ENCODE measurements around the gene ZYX. TPM values are rescaled to one million over a fixed set of nuclear protein-coding genes. Genes with fewer than 3 reads are reported as not detected.
A peak's percentile ranks its signal among the peaks of the same experiment; 100 is the strongest.

Gene ZYX
- total RNA-seq, 1 donor = 48.4 TPM

GRCh38 chr7:143372070-143372469, 9.1 kb upstream of the ZYX start:
- no peak for TF ChIP-seq CTCF (IDR thresholded peaks at IDR 0.05; ENCODE audit: insufficient read depth, low read length)
- no peak for DNase-seq (ENCODE audit: low read depth)
- no peak overlapping the region for H3K4me3 ChIP-seq (ENCODE audit: low read depth, low read length)

GRCh38 chr7:143373255-143373794, 7.8 kb upstream of the ZYX start:
- no peak for TF ChIP-seq CTCF (IDR thresholded peaks at IDR 0.05; ENCODE audit: insufficient read depth, low read length)
- DNase-seq (ENCODE audit: low read depth) = no peak
- no peak overlapping the region for H3K4me3 ChIP-seq (ENCODE audit: low read depth, low read length)

GRCh38 chr7:143374561-143374960, 6.6 kb upstream of the ZYX start:
- no peak for DNase-seq (ENCODE audit: low read depth)
- TF ChIP-seq CTCF (IDR thresholded peaks at IDR 0.05; ENCODE audit: insufficient read depth, low read length) = no peak
- H3K4me3 ChIP-seq (ENCODE audit: low read depth, low read length) = no peak overlapping the region

DNA sequence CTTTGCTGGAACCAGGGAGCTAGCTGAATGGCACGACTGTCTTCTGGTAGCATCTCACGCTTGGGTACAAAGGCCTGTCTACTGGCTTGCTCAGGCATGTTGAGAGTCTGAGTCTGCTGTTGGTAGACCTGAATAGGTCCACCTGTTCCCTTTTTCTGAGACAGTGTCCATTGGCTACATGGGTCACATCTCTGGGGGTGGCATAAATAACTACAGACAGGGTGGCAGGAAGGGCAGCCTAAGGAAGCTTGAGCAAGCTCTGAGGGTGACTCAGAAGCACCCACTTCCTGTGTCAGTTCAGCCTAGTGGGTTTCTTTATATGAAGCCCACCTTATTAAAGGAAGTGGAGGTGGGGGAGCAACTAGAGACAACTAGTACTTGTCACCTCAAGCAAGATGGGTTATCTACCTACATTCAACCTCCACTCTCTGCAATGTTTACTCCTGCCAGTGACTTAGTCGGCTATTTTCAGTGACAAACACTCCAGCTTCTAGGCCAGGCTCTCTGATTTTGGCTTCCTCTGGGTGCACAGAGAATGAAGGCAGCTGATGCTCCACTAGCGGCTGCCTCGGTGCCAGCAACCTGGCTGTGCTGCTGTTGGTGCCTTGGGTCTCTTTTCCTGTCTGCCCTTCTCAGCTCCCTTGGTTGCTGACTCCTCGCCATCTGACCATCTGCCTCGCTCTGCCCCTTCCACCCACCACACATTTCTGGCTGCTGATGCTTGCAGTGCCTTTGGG, 5.7 kb upstream of the ZYX start:
- no peak for TF ChIP-seq CTCF (IDR thresholded peaks at IDR 0.05; ENCODE audit: insufficient read depth, low read length)
- no peak overlapping the region for H3K4me3 ChIP-seq (ENCODE audit: low read depth, low read length)
- DNase-seq (ENCODE audit: low read depth) = no peak

DNA sequence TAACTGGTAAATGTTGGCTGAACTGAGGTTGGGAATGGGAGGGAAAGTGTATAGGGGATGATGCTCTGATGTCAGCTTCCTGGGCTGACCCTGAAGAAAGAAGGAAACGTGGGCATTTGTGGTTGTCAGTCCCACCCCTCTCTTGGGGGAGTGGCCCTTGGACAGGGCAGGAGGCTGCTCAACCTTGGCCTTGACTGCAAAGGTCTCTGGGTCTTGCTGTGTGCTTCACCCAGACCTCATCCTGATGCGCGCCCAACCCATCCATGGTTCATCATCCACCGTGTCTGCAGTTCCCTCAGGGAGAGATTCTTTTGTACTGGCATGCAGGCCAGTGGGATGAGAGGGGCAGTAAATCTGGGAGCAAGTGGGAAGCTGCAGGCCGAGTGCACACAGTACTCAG, 4.7 kb upstream of the ZYX start:
- no peak for DNase-seq (ENCODE audit: low read depth)
- no peak overlapping the region for H3K4me3 ChIP-seq (ENCODE audit: low read depth, low read length)
- no peak for TF ChIP-seq CTCF (IDR thresholded peaks at IDR 0.05; ENCODE audit: insufficient read depth, low read length)

DNA sequence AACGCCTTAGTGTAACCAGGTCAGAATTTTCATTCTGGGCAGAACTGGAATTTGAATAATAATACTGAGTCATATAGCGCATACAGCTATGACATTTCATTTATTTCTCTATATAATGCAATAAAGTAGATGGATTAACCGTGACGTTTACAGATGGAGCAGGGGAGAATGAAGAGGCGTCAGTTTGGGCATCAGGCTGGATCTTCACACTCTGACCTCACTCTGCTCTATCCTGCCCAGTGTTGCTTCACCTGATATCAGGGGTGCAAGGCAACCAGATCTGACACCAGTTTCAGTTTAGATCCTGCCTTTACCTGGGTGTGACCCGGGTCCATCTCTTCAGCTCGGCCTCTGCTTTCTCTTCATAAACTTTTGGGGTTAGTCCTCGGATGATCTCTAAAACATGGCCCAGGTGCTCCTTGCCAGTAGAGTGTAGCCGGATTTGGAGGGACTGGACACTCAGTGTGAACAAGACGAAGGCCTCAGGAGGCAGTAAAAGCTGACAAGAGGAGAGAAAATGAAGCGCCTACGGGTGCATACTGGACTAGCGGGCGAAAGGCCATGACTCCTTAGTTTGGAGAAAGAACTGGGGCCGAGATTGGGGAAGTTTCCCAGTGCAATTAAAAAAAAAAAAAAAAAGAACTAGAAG, 1.4 kb upstream of the ZYX start:
- no peak for DNase-seq (ENCODE audit: low read depth)
- peak overlapping the region; percentile 84 for H3K4me3 ChIP-seq (ENCODE audit: low read depth, low read length)
- no peak for TF ChIP-seq CTCF (IDR thresholded peaks at IDR 0.05; ENCODE audit: insufficient read depth, low read length)

Measured in fibroblast of the aortic adventitia (primary cell).